Liver (tissue), 9 donors: ENCODE data around the gene GRID1. TPM values are rescaled to one million over a fixed set of nuclear protein-coding genes. Genes with fewer than 3 reads are reported as not detected.

Experiments
- DNase-seq: peaks from one replicate; pipeline ENCODE4 v3.0.0-alpha.2; 2017; ENCODE audit warnings: low spot score
- H3K27ac ChIP-seq, 2 donors: one replicate each; pipeline ENCODE4 v1.7.0; 2013; ENCODE audit warnings: inconsistent platforms in 2 of 2, low read length in 2 of 2, control low read depth in 1 of 2, low read depth in 1 of 2, mild to moderate bottlenecking in 1 of 2
- H3K27me3 ChIP-seq, 4 donors: one replicate each; pipeline versions ENCODE4 v1.6.1 to v1.7.0; 2013; ENCODE audit warnings: low read length in 3 of 4, inconsistent platforms in 1 of 4, mild to moderate bottlenecking in 1 of 4, moderate library complexity in 1 of 4; ENCODE audit not compliant: control insufficient read depth in 4 of 4, insufficient read depth in 4 of 4
- H3K36me3 ChIP-seq, 4 donors: one replicate each; pipeline versions ENCODE4 v1.6.1 to v1.7.0; 2013; ENCODE audit warnings: low read length in 3 of 4, mild to moderate bottlenecking in 3 of 4, low read depth in 1 of 4, moderate library complexity in 1 of 4; ENCODE audit not compliant: control insufficient read depth in 4 of 4, insufficient read depth in 3 of 4
- H3K4me1 ChIP-seq, 4 donors: one replicate each; pipeline versions ENCODE4 v1.6.1 to v1.7.0; 2013; ENCODE audit warnings: low read length in 3 of 4, mild to moderate bottlenecking in 3 of 4, moderate library complexity in 1 of 4; ENCODE audit not compliant: control insufficient read depth in 4 of 4, insufficient read depth in 4 of 4
- H3K4me3 ChIP-seq, 3 donors: one replicate each; pipeline versions ENCODE4 v1.6.1 to v1.7.0; 2013; ENCODE audit warnings: low read length in 3 of 3, control low read depth in 1 of 3, low read depth in 1 of 3, mild to moderate bottlenecking in 1 of 3
- H3K9ac ChIP-seq, 2 donors: one replicate each; pipeline ENCODE4 v1.7.0; 2013; ENCODE audit warnings: low read length in 2 of 2, mild to moderate bottlenecking in 2 of 2, moderate library complexity in 2 of 2, control low read depth in 1 of 2, low read depth in 1 of 2
- H3K9me3 ChIP-seq, 4 donors: one replicate each; pipeline versions ENCODE4 v1.6.1 to v1.7.0; 2013; ENCODE audit warnings: low read length in 3 of 4; ENCODE audit not compliant: control insufficient read depth in 4 of 4
- CTCF ChIP-seq: fragments of 150-350 bp; IDR thresholded peaks from 2 replicates; pipeline ENCODE4 v1.5.1; 2017; ENCODE audit warnings: improper control_type of control experiment, low read depth, low read length; ENCODE audit not compliant: missing input control
- EGR1 ChIP-seq, 2 donors: IDR thresholded peaks; 2 replicates each; pipeline ENCODE4 v1.6.1; 2016 to 2018; ENCODE audit warnings: antibody characterized with exemption in 2 of 2, low read depth in 2 of 2
- FOXA1 ChIP-seq: IDR thresholded peaks from 2 replicates; pipeline ENCODE4 v1.6.1; 2016; ENCODE audit warnings: antibody characterized with exemption
- FOXA2 ChIP-seq: IDR thresholded peaks from 2 replicates; pipeline ENCODE4 v1.6.1; 2016; ENCODE audit warnings: antibody characterized with exemption
- GABPA ChIP-seq, 2 donors: IDR thresholded peaks in 1 of 2; conservative IDR thresholded peaks in 1 of 2; 2 replicates each; pipeline ENCODE4 v1.6.1; 2016; ENCODE audit warnings: antibody characterized with exemption in 2 of 2, mild to moderate bottlenecking in 1 of 2, moderate library complexity in 1 of 2
- HNF4A ChIP-seq, 2 donors: conservative IDR thresholded peaks; 2 replicates each; pipeline ENCODE4 v1.6.1; 2016; ENCODE audit warnings: antibody characterized with exemption in 2 of 2, mild to moderate bottlenecking in 2 of 2
- HNF4G ChIP-seq: IDR thresholded peaks from 2 replicates; pipeline ENCODE4 v1.6.1; 2016; ENCODE audit warnings: antibody characterized with exemption
- JUND ChIP-seq, 2 donors: IDR thresholded peaks; 2 replicates each; pipeline ENCODE4 v1.6.1; 2016; ENCODE audit warnings: antibody characterized with exemption in 2 of 2
- MAX ChIP-seq: IDR thresholded peaks from 2 replicates; pipeline ENCODE4 v1.6.1; 2016; ENCODE audit warnings: antibody characterized with exemption
- NR2F2 ChIP-seq: IDR thresholded peaks from 2 replicates; pipeline ENCODE4 v1.6.1; 2016; ENCODE audit warnings: antibody characterized with exemption
- RAD21 ChIP-seq, 2 donors: IDR thresholded peaks; 2 replicates each; pipeline ENCODE4 v1.6.1; 2016; ENCODE audit warnings: antibody characterized with exemption in 2 of 2, mild to moderate bottlenecking in 2 of 2
- RXRA ChIP-seq, 2 donors: IDR thresholded peaks; 2 replicates each; pipeline ENCODE4 v1.6.1; 2017 to 2018; ENCODE audit warnings: antibody characterized with exemption in 2 of 2, mild to moderate bottlenecking in 1 of 2
- SP1 ChIP-seq: IDR thresholded peaks from 2 replicates; pipeline ENCODE4 v1.6.1; 2018; ENCODE audit warnings: antibody characterized with exemption, mild to moderate bottlenecking
- TAF1 ChIP-seq: conservative IDR thresholded peaks from 2 replicates; pipeline ENCODE4 v1.6.1; 2016; ENCODE audit warnings: antibody characterized with exemption, mild to moderate bottlenecking
- YY1 ChIP-seq: IDR thresholded peaks from 2 replicates; pipeline ENCODE4 v1.6.1; 2016; ENCODE audit warnings: antibody characterized with exemption, mild to moderate bottlenecking
- ZBTB33 ChIP-seq: IDR thresholded peaks from 2 replicates; pipeline ENCODE4 v1.6.1; 2016; ENCODE audit warnings: antibody characterized with exemption
- WGBS: extraction: QIAGEN DNeasy Blood & Tissue Kit; methylation state at CpG from one replicate; pipeline ENCODE4 v1.1.7; 2013; 5-methylcytosine and 5-hydroxymethylcytosine counted together
- polyA plus RNA-seq, 2 donors: library from polyadenylated mRNA; stranded (reverse) in 1 of 2; unstranded in 1 of 2; fragments of 200-250 nt in 1 of 2; fragments of >200 nt in 1 of 2; fragmentation: Nextera tagmentation in 1 of 2; extraction: Ambion mirVana in 1 of 2; gene quantifications; one replicate each; pipeline versions ENCODE4 v1.2.1 to v1.2.3, GENCODE V29; 2013 to 2015
- total RNA-seq, 2 donors: library from RNA; depleted of rRNA; stranded (reverse); fragments of >200 nt; gene quantifications; one replicate each; pipeline ENCODE4 v1.2.3, GENCODE V29; 2014
- TF ChIP-seq, protein P1 (sequence below): IDR thresholded peaks from 2 replicates; pipeline ENCODE4 v1.6.1; 2016; ENCODE audit warnings: antibody characterized with exemption, mild to moderate bottlenecking
- TF ChIP-seq, protein P2 (sequence below): IDR thresholded peaks from 2 replicates; pipeline ENCODE4 v1.6.1; 2016; ENCODE audit warnings: antibody characterized with exemption
- donor health status: healthy.
- donor health status: healthy.
- donor health status: healthy.
- donor health status: healthy.
- donor health status: healthy.

GRID1 gene
- total and polyA plus RNA-seq, 4 donors = 0.09 to 0.17 (median 0.14) TPM; not detected in 1

- H3K4me1 ChIP-seq = no peaks in the 10 kb centered on the region
- no peaks in the 10 kb centered on the region for H3K9me3 ChIP-seq
- no peak for DNase-seq
- TF ChIP-seq, protein P1, sequence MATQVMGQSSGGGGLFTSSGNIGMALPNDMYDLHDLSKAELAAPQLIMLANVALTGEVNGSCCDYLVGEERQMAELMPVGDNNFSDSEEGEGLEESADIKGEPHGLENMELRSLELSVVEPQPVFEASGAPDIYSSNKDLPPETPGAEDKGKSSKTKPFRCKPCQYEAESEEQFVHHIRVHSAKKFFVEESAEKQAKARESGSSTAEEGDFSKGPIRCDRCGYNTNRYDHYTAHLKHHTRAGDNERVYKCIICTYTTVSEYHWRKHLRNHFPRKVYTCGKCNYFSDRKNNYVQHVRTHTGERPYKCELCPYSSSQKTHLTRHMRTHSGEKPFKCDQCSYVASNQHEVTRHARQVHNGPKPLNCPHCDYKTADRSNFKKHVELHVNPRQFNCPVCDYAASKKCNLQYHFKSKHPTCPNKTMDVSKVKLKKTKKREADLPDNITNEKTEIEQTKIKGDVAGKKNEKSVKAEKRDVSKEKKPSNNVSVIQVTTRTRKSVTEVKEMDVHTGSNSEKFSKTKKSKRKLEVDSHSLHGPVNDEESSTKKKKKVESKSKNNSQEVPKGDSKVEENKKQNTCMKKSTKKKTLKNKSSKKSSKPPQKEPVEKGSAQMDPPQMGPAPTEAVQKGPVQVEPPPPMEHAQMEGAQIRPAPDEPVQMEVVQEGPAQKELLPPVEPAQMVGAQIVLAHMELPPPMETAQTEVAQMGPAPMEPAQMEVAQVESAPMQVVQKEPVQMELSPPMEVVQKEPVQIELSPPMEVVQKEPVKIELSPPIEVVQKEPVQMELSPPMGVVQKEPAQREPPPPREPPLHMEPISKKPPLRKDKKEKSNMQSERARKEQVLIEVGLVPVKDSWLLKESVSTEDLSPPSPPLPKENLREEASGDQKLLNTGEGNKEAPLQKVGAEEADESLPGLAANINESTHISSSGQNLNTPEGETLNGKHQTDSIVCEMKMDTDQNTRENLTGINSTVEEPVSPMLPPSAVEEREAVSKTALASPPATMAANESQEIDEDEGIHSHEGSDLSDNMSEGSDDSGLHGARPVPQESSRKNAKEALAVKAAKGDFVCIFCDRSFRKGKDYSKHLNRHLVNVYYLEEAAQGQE = no peak
- TF ChIP-seq GABPA (IDR thresholded peaks at IDR 0.05 in 1 of 2, conservative IDR thresholded peaks at IDR 0.05 in 1 of 2) (no peak), EGR1 (IDR thresholded peaks at IDR 0.05; ENCODE audit: low read depth in 2 of 2) (no peak), RXRA (IDR thresholded peaks at IDR 0.05) (no peak), JUND (IDR thresholded peaks at IDR 0.05) (no peak), FOXA2 (no peak), TAF1 (no peak)
- TF ChIP-seq, protein P2, sequence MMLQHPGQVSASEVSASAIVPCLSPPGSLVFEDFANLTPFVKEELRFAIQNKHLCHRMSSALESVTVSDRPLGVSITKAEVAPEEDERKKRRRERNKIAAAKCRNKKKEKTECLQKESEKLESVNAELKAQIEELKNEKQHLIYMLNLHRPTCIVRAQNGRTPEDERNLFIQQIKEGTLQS = no peak
- no peak overlapping the region for H3K4me3 ChIP-seq
- H3K9ac ChIP-seq = no peak overlapping the region
- WGBS = 70% methylated on average over 5 of the region's 5 CpGs
- H3K36me3 ChIP-seq = no peaks in the 10 kb centered on the region
- peaks cover 0 to 5% (median 0%) of the 10 kb centered on the region in 4 donors for H3K27me3 ChIP-seq
- H3K27ac ChIP-seq = no peak overlapping the region
These were observed 65.4 kb downstream of the GRID1 start for GRCh38 chr10:86300931-86301830.

GRCh38 chr10:86300399-86300925, 66.1 kb downstream of the GRID1 start:
- peaks cover 0 to 4% (median 0%) of the 10 kb centered on the region in 4 donors for H3K27me3 ChIP-seq
- H3K4me1 ChIP-seq = no peaks in the 10 kb centered on the region
- no peak overlapping the region for H3K27ac ChIP-seq
- 76% methylated on average over 3 of the region's 3 CpGs for WGBS
- no peak overlapping the region for H3K4me3 ChIP-seq
- H3K36me3 ChIP-seq = no peaks in the 10 kb centered on the region
- DNase-seq = no peak
- TF ChIP-seq TAF1 (no peak), JUND (IDR thresholded peaks at IDR 0.05) (no peak), YY1 (no peak), SP1 (no peak), MAX (no peak), EGR1 (IDR thresholded peaks at IDR 0.05; ENCODE audit: low read depth in 2 of 2) (no peak), GABPA (IDR thresholded peaks at IDR 0.05 in 1 of 2, conservative IDR thresholded peaks at IDR 0.05 in 1 of 2) (no peak), FOXA2 (no peak), CTCF (no peak), RAD21 (IDR thresholded peaks at IDR 0.05) (no peak), RXRA (IDR thresholded peaks at IDR 0.05) (no peak), FOXA1 (no peak), ZBTB33 (no peak), HNF4G (no peak), NR2F2 (no peak), HNF4A (conservative IDR thresholded peaks at IDR 0.05) (no peak)
- TF ChIP-seq, protein P1 = no peak
- TF ChIP-seq, protein P2 = no peak
- H3K9me3 ChIP-seq = no peaks in the 10 kb centered on the region
- H3K9ac ChIP-seq = no peak overlapping the region
